A549 (cell line): ENCODE results near the gene GTPBP10. TPM values are rescaled to one million over a fixed set of nuclear protein-coding genes. Genes with fewer than 3 reads are reported as not detected.

Experiments
- ATAC-seq, 2 experiments: fragments of 200-7000 bp in 1 of 2; fragments of >200 bp in 1 of 2; cut with Nextera tagmentation in 1 of 2; cut with Tn5 transposase in 1 of 2; 3 replicates each; pipeline versions ENCODE4 v1.8.0 to v1.9.1; 2018 to 2020; ENCODE audit warnings: mild to moderate bottlenecking in 1 of 2, moderate library complexity in 1 of 2
- CTCF ChIA-PET: fragments of 300-600 bp; sonication (Branson Sonifier 250); formaldehyde crosslinking; extraction: SDS; loops from one replicate; lab custom pipeline; 2021; ENCODE audit warnings: antibody characterized with exemption, inconsistent platforms; lab: Yijun Ruan, JAX
- POLR2A ChIA-PET: fragments of 350-600 bp; formaldehyde crosslinking; extraction: SDS; loops from one replicate; lab custom pipeline; 2021; ENCODE audit warnings: antibody characterized with exemption, inconsistent platforms; lab: Yijun Ruan, JAX
- DNase-seq, 2 experiments: peaks; one replicate each; pipeline versions ENCODE4 v3.0.0 to v3.0.0-alpha.2; 2011 to 2016; ENCODE audit warnings: low read depth in 1 of 2, low spot score in 1 of 2
- FAIRE-seq: peaks from 2 replicates; lab custom pipeline; 2011; peaks lifted over from hg19 to GRCh38; lab: Jason Lieb, UNC
- H3K27ac ChIP-seq, 2 experiments: fragments of >200 bp; sonication (Bioruptor Twin); formaldehyde crosslinking; 3 replicates each; pipeline ENCODE4 v1.5.1; 2016 to 2017
- H3K4me1 ChIP-seq: fragments of >200 bp; sonication (Bioruptor Twin); formaldehyde crosslinking; 3 replicates; pipeline ENCODE4 v1.6.1; 2016
- H3K4me2 ChIP-seq: fragments of >200 bp; sonication (Bioruptor Twin); formaldehyde crosslinking; 3 replicates; pipeline ENCODE4 v1.6.1; 2016
- H3K4me3 ChIP-seq: fragments of >200 bp; sonication (Bioruptor Twin); formaldehyde crosslinking; 3 replicates; pipeline ENCODE4 v1.5.1; 2016
- H3K9me3 ChIP-seq: fragments of >200 bp; sonication (Bioruptor Twin); formaldehyde crosslinking; 3 replicates; pipeline ENCODE4 v1.6.1; 2016
- ATOH8 ChIP-seq: fragments of 250-450 bp; sonication (Bioruptor Pico); IDR thresholded peaks from 2 replicates; pipeline ENCODE4 v1.5.0; 2020; ENCODE audit warnings: low read depth, mild to moderate bottlenecking, moderate library complexity
- BHLHE40 ChIP-seq: IDR thresholded peaks from 2 replicates; pipeline ENCODE4 v1.6.1; 2012; ENCODE audit warnings: low read depth, low read length, inconsistent platforms
- CHD2 ChIP-seq: fragments of 150-350 bp; IDR thresholded peaks from 2 replicates; pipeline ENCODE4 v1.6.1; 2014; ENCODE audit warnings: low read length; ENCODE audit not compliant: partially characterized antibody
- CTCF ChIP-seq: fragments of >200 bp; sonication (Bioruptor Twin); formaldehyde crosslinking; IDR thresholded peaks from 3 replicates; pipeline ENCODE4 v1.5.1; 2016
- EHMT2 ChIP-seq: fragments of 200-600 bp; sonication (generic); IDR thresholded peaks from 2 replicates; pipeline ENCODE4 v1.6.1; 2016; ENCODE audit warnings: antibody characterized with exemption, low read depth, mild to moderate bottlenecking, moderate library complexity
- ELK1 ChIP-seq: fragments of 150-350 bp; IDR thresholded peaks from 2 replicates; pipeline ENCODE4 v1.6.1; 2014; ENCODE audit warnings: low read depth, mild to moderate bottlenecking, low read length
- FOXS1 ChIP-seq: fragments of 250-450 bp; sonication (Bioruptor Pico); IDR thresholded peaks from 2 replicates; pipeline ENCODE4 v1.5.0; 2020; ENCODE audit warnings: mild to moderate bottlenecking, moderate library complexity
- GATA3 ChIP-seq: IDR thresholded peaks from 2 replicates; pipeline ENCODE4 v1.6.1; 2012; ENCODE audit warnings: borderline replicate concordance
- HDAC2 ChIP-seq: fragments of 200-600 bp; sonication (generic); IDR thresholded peaks from 2 replicates; pipeline ENCODE4 v1.6.1; 2016
- HES2 ChIP-seq: fragments of >200 bp; sonication (Bioruptor Twin); formaldehyde crosslinking; IDR thresholded peaks from 2 replicates; pipeline ENCODE4 v1.6.1; 2016
- HEYL ChIP-seq: fragments of 250-450 bp; sonication (Bioruptor Pico); IDR thresholded peaks from 2 replicates; pipeline ENCODE4 v1.8.0; 2021; ENCODE audit warnings: mild to moderate bottlenecking, moderate library complexity
- HOXB5 ChIP-seq: fragments of 250-450 bp; sonication (Bioruptor Pico); IDR thresholded peaks from 2 replicates; pipeline ENCODE4 v1.5.0; 2020; ENCODE audit warnings: mild to moderate bottlenecking, moderate library complexity
- MYC ChIP-seq: IDR thresholded peaks from 2 replicates; pipeline ENCODE4 v1.6.1; 2012; ENCODE audit warnings: mild to moderate bottlenecking, inconsistent platforms, low read length, improper control_type of control experiment, borderline replicate concordance
- NFE2L2 ChIP-seq: fragments of 150-350 bp; conservative IDR thresholded peaks from 2 replicates; pipeline ENCODE4 v1.6.1; 2014; ENCODE audit warnings: low read length
- PBX3 ChIP-seq: IDR thresholded peaks from 2 replicates; pipeline ENCODE4 v1.6.1; 2012
- PHF8 ChIP-seq: fragments of 200-600 bp; sonication (generic); IDR thresholded peaks from 2 replicates; pipeline ENCODE4 v1.6.1; 2016; ENCODE audit warnings: low read depth, mild to moderate bottlenecking, antibody characterized with exemption, moderate library complexity, borderline replicate concordance
- POLR2AphosphoS2 ChIP-seq: conservative IDR thresholded peaks from 2 replicates; pipeline ENCODE4 v1.6.1; 2012; ENCODE audit warnings: low read length, improper control_type of control experiment, inconsistent platforms
- RARB ChIP-seq: fragments of 250-450 bp; sonication (Bioruptor Pico); IDR thresholded peaks from 2 replicates; pipeline ENCODE4 v1.8.0; 2021; ENCODE audit warnings: mild to moderate bottlenecking, moderate library complexity
- RCOR1 ChIP-seq: fragments of 150-350 bp; IDR thresholded peaks from 2 replicates; pipeline ENCODE4 v1.6.1; 2014; ENCODE audit warnings: antibody characterized with exemption, low read length, low read depth
- RFX5 ChIP-seq: fragments of 450-650 bp; IDR thresholded peaks from 2 replicates; pipeline ENCODE4 v1.7.1; 2014; ENCODE audit warnings: antibody characterized with exemption, mild to moderate bottlenecking, moderate library complexity
- SREBF2 ChIP-seq: fragments of 450-650 bp; IDR thresholded peaks from 2 replicates; pipeline ENCODE4 v1.6.1; 2014; ENCODE audit warnings: mild to moderate bottlenecking, moderate library complexity
- TFCP2L1 ChIP-seq: fragments of 250-450 bp; sonication (Bioruptor Pico); IDR thresholded peaks from 2 replicates; pipeline ENCODE4 v1.5.0; 2021; ENCODE audit warnings: mild to moderate bottlenecking
- TP53 ChIP-seq: fragments of 250-450 bp; sonication (Bioruptor Pico); IDR thresholded peaks from 2 replicates; pipeline ENCODE4 v1.5.0; 2021; ENCODE audit warnings: mild to moderate bottlenecking, moderate library complexity
- ZFP36 ChIP-seq: fragments of 450-650 bp; IDR thresholded peaks from 2 replicates; pipeline ENCODE4 v1.6.1; 2014; ENCODE audit warnings: borderline replicate concordance; ENCODE audit not compliant: partially characterized antibody
- ZSCAN20 ChIP-seq: fragments of 250-450 bp; sonication (Bioruptor Pico); IDR thresholded peaks from 2 replicates; pipeline ENCODE4 v1.8.0; 2022; ENCODE audit warnings: mild to moderate bottlenecking, moderate library complexity
- polyA plus RNA-seq, 4 experiments: library from polyadenylated mRNA; depleted of rRNA in 3 of 4; stranded (reverse); fragments of >200 nt; fragmentation: RNase III in 1 of 4; extraction: RNeasy Plus Mini Kit Qiagen cat#74134 plus additional on column Dnase treatment in 1 of 4; gene quantifications; 2 replicates in 3 of 4; 3 replicates in 1 of 4; pipeline ENCODE4 v1.2.3, GENCODE V29; 2011 to 2017

The GTPBP10 gene
- polyA plus RNA-seq, 2 of the 4 experiments (the other 2 are of a cell fraction): 16.5 to 54.9 TPM

- CTCF ChIA-PET: interaction anchor here (1.3 to 1.8 kb wide), 2 partner anchors 9 to 40 kb away, joined by 4 to 7 read pairs; partner anchors contain the start of gene GTPBP10
- no peak for TF ChIP-seq CTCF
- no peak for TF ChIP-seq EHMT2
- no peak for TF ChIP-seq TFCP2L1 (CRISPR knock-in tag)
- TF ChIP-seq POLR2AphosphoS2: no peak
- no peak for TF ChIP-seq MYC
- TF ChIP-seq SREBF2: no peak
- no peak for TF ChIP-seq HDAC2
- no peak for TF ChIP-seq GATA3
- no peak for TF ChIP-seq PBX3
- no peak for TF ChIP-seq HES2
- no peak for TF ChIP-seq RCOR1
- no peak for TF ChIP-seq ZSCAN20 (CRISPR knock-in tag)
- no peak for TF ChIP-seq BHLHE40
- no peak for TF ChIP-seq HOXB5
- TF ChIP-seq ZFP36: no peak
- TF ChIP-seq ATOH8 (CRISPR knock-in tag): no peak
- no peak for TF ChIP-seq ELK1
- ATAC-seq (no peak), FAIRE-seq (no peak), DNase-seq (no peak)
- H3K4me2 ChIP-seq: no peak overlapping the region
- H3K4me1 ChIP-seq: no peaks in the 10 kb centered on the region
- no peaks in the 10 kb centered on the region for H3K9me3 ChIP-seq
- no peak overlapping the region for H3K27ac ChIP-seq
- POLR2A ChIA-PET: interaction anchor here (1.8 kb wide), 1 partner anchor 9 kb away, joined by 7 read pairs; the partner anchor contains the start of gene GTPBP10
- H3K4me3 ChIP-seq: no peak overlapping the region
Measured at GRCh38 chr7:90337106-90337505, 9.4 kb upstream of the GTPBP10 start.

- Histone ChIP-seq H3K27ac (no peak overlapping the region), H3K4me2 (peak overlapping the region; percentile 63; the same call in 1 of the 3 replicates), H3K4me1 (peaks cover 3% of the 10 kb centered on the region; the same call in 1 of the 3 replicates), H3K9me3 (no peaks in the 10 kb centered on the region), H3K4me3 (no peak overlapping the region)
- POLR2A ChIA-PET: interaction anchor here (0.9 kb wide), 1 partner anchor 133 kb away, joined by 3 read pairs; no protein-coding TSS in a partner anchor
- FAIRE-seq (no peak), ATAC-seq (no peak), DNase-seq (no peak)
- no peak for TF ChIP-seq HEYL (CRISPR knock-in tag)
- TF ChIP-seq RARB: no peak
- no peak for TF ChIP-seq FOXS1 (CRISPR knock-in tag)
- no peak for TF ChIP-seq RFX5
- TF ChIP-seq TP53: no peak
- no peak for TF ChIP-seq PHF8
- no peak for TF ChIP-seq ELK1
- TF ChIP-seq ATOH8 (CRISPR knock-in tag): no peak
- TF ChIP-seq NFE2L2: no peak
- no peak for TF ChIP-seq CHD2
- CTCF ChIA-PET: interaction anchor here (0.6 to 3.0 kb wide), 4 partner anchors 20 to 82 kb away, joined by 3 to 9 read pairs (median 4); no protein-coding TSS in a partner anchor
Measured at GRCh38 chr7:90345016-90345415, 1.5 kb upstream of the GTPBP10 start.
